ENCODE measurements around the gene PID1.

The PID1 gene

DNA sequence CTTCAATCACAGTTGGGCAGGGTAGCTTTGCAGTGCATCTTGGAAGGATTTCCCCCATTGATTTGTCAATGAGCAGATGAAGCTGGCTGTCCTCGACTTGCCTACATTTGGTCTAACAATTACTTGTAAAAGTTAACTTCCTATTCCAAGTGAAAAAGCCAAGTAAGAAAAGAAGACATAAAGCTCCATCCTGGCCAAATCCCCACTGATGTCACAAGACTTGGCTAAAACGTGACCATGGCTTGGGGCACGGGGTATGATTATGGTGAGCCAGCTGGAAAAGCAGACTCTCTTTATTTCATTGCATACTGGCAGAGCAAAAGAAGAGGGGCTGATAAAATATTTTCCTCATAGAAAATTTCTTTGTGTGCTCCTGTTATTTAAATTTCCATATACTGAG is 25.4 kb upstream of the PID1 start:
- Histone ChIP-seq H3K18ac (ENCODE audit: low read length) (no peak overlapping the region), H2BK12ac (ENCODE audit: low read length) (no peak overlapping the region), H3K79me2 (ENCODE audit: control insufficient read depth, insufficient read depth, low read length, poor library complexity) (no peaks in the 10 kb centered on the region), H2AK5ac (ENCODE audit: low read length) (no peak overlapping the region), H2BK5ac (ENCODE audit: low read depth, low read length, poor library complexity) (no peak overlapping the region), H4K8ac (ENCODE audit: low read depth, low read length) (no peak overlapping the region), H3K23ac (ENCODE audit: low read length) (no peak overlapping the region), H3K79me1 (ENCODE audit: low read length) (no peaks in the 10 kb centered on the region), H2AFZ (ENCODE audit: insufficient read depth, low read length, poor library complexity) (no peak overlapping the region), H3K27me3 (ENCODE audit: insufficient read depth, low read length) (no peaks in the 10 kb centered on the region), H3K4me3 (ENCODE audit: low read depth, low read length) (no peak overlapping the region), H3K4me2 (ENCODE audit: low read length) (no peak overlapping the region), H4K12ac (ENCODE audit: low read depth, low read length) (no peak overlapping the region), H3K9me3 (ENCODE audit: insufficient read depth, low read depth, low read length) (no peaks in the 10 kb centered on the region), H3K4me1 (ENCODE audit: control insufficient read depth in 1 of 2, insufficient read depth in 2 of 2, low read length in 2 of 2) (no peaks in the 10 kb centered on the region), H3K4ac (ENCODE audit: low read depth, low read length) (no peak overlapping the region), H3K9ac (ENCODE audit: low read length) (no peak overlapping the region), H3K27ac (ENCODE audit: low read depth, low read length) (no peak overlapping the region), H4K91ac (ENCODE audit: low read depth, low read length) (no peak overlapping the region), H3K36me3 (ENCODE audit: control insufficient read depth in 1 of 2, insufficient read depth in 2 of 2, low read length in 2 of 2) (no peaks in the 10 kb centered on the region), H3K14ac (ENCODE audit: low read length) (no peak overlapping the region), H2BK120ac (ENCODE audit: insufficient read depth, low read length, poor library complexity) (no peak overlapping the region)
- DNase-seq, result no peak
- no CpG with 5 or more reads among the region's 3 CpGs for WGBS (ENCODE audit: extremely low coverage, insufficient coverage, insufficient read length)

DNA sequence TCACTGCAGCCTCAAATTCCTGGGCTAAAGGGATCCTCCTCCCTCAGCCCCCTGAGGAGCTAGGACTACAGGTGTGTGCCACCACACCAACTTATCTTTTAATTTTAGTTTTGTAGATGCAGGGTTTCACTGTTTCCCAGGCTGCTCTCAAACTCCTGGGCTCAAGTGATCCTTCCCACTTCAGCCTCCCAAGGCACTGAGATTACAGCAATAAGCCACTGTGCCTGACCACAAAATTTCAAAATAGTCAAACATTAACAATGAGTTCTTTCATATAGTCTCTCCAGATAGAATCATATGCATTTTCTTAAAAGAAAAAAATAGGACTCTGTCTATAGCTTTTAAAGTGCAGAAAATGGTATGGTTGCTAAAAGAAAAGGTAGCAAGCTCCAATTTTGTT is 24.9 kb upstream of the PID1 start:
- H2BK120ac ChIP-seq (ENCODE audit: insufficient read depth, low read length, poor library complexity), result no peak overlapping the region
- no peak overlapping the region for H3K14ac ChIP-seq (ENCODE audit: low read length)
- no peak overlapping the region for H2AFZ ChIP-seq (ENCODE audit: insufficient read depth, low read length, poor library complexity)
- no peak overlapping the region for H3K4me2 ChIP-seq (ENCODE audit: low read length)
- no peak overlapping the region for H2BK5ac ChIP-seq (ENCODE audit: low read depth, low read length, poor library complexity)
- no peak overlapping the region for H4K91ac ChIP-seq (ENCODE audit: low read depth, low read length)
- H3K79me1 ChIP-seq (ENCODE audit: low read length), result no peaks in the 10 kb centered on the region
- no peak overlapping the region for H3K23ac ChIP-seq (ENCODE audit: low read length)
- no peak overlapping the region for H3K4ac ChIP-seq (ENCODE audit: low read depth, low read length)
- H3K9me3 ChIP-seq (ENCODE audit: insufficient read depth, low read depth, low read length), result no peaks in the 10 kb centered on the region
- H3K18ac ChIP-seq (ENCODE audit: low read length), result no peak overlapping the region
- no peaks in the 10 kb centered on the region for H3K27me3 ChIP-seq (ENCODE audit: insufficient read depth, low read length)
- DNase-seq, result no peak
- H4K8ac ChIP-seq (ENCODE audit: low read depth, low read length), result no peak overlapping the region
- H2AK5ac ChIP-seq (ENCODE audit: low read length), result no peak overlapping the region
- H2BK12ac ChIP-seq (ENCODE audit: low read length), result no peak overlapping the region
- H3K36me3 ChIP-seq (ENCODE audit: control insufficient read depth in 1 of 2, insufficient read depth in 2 of 2, low read length in 2 of 2), result no peaks in the 10 kb centered on the region
- no peak overlapping the region for H3K9ac ChIP-seq (ENCODE audit: low read length)
- H3K4me1 ChIP-seq (ENCODE audit: control insufficient read depth in 1 of 2, insufficient read depth in 2 of 2, low read length in 2 of 2), result no peaks in the 10 kb centered on the region
- H4K12ac ChIP-seq (ENCODE audit: low read depth, low read length), result no peak overlapping the region
- no peak overlapping the region for H3K27ac ChIP-seq (ENCODE audit: low read depth, low read length)
- no peaks in the 10 kb centered on the region for H3K79me2 ChIP-seq (ENCODE audit: control insufficient read depth, insufficient read depth, low read length, poor library complexity)
- no peak overlapping the region for H3K4me3 ChIP-seq (ENCODE audit: low read depth, low read length)

DNA sequence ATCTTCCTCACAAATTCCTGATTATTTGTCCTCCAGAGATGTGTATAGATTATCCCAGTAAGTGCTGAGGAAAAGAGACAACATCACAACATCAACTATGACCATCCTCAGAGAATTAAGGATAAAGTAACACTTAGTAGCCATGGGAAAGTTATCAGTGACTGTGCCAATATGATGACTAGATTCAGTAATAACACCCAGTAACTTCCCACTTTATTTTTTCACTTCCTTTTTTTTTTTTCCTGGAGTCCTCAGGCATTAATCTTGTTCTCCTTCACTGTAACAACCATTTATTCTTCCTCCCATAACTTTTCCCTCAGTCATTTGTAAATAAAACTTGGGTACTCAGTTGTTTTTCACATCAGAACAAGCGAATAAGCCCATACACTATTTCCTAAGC is 16.7 kb upstream of the PID1 start:
- H3K4me2 ChIP-seq (ENCODE audit: low read length), result no peak overlapping the region

DNA sequence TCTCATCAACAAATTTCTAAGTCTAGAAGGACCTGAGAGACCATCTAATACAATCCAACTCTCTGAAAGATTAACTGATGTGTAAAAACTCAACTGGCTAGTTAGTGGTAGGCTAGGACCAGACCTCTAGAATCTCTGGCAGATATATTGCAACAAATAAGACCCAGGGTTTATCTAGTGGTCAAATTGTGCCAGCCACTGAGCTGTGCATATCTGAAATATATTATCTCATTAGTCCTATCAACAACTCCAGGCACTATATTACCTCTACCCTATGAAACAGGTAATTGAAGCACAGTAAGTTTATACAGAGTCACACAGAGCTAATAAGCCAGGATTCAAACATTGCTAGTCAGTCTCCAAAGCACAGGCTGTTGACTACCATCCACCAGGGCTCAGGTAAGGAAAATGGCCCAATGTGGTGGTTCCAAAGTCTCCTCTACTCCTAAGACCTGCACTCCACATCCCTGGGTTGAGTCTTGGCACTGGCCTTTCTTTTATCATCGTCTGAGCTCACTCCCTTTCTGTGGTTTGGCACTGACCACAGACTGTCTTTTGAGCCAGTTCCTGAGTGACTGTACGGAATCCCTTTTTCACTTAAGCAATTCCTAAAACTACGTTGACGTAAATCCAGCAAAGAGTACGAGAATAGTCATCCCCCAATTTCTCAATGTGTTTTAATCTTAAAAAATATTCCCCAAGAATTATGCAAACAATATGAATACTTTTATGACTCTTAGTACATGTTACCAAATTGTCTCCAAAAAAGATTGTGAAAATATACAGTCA is 11.9 kb upstream of the PID1 start:
- H2BK12ac ChIP-seq (ENCODE audit: low read length), result no peak overlapping the region
- H4K8ac ChIP-seq (ENCODE audit: low read depth, low read length), result no peak overlapping the region
- no CpG with 5 or more reads among the region's 5 CpGs for WGBS (ENCODE audit: extremely low coverage, insufficient coverage, insufficient read length)
- H3K23ac ChIP-seq (ENCODE audit: low read length), result no peak overlapping the region
- H2BK120ac ChIP-seq (ENCODE audit: insufficient read depth, low read length, poor library complexity), result no peak overlapping the region
- no peak overlapping the region for H3K14ac ChIP-seq (ENCODE audit: low read length)
- no peak overlapping the region for H2BK5ac ChIP-seq (ENCODE audit: low read depth, low read length, poor library complexity)
- H3K36me3 ChIP-seq (ENCODE audit: control insufficient read depth in 1 of 2, insufficient read depth in 2 of 2, low read length in 2 of 2), result no peaks in the 10 kb centered on the region
- DNase-seq, result peak in 1 of 2 donors; percentile 44
- no peaks in the 10 kb centered on the region for H3K79me2 ChIP-seq (ENCODE audit: control insufficient read depth, insufficient read depth, low read length, poor library complexity)
- H3K4me3 ChIP-seq (ENCODE audit: low read depth, low read length), result no peak overlapping the region
- H3K4me1 ChIP-seq (ENCODE audit: control insufficient read depth in 1 of 2, insufficient read depth in 2 of 2, low read length in 2 of 2), result no peaks in the 10 kb centered on the region
- no peaks in the 10 kb centered on the region for H3K9me3 ChIP-seq (ENCODE audit: insufficient read depth, low read depth, low read length)
- H4K12ac ChIP-seq (ENCODE audit: low read depth, low read length), result no peak overlapping the region
- no peak overlapping the region for H2AK5ac ChIP-seq (ENCODE audit: low read length)
- H3K27ac ChIP-seq (ENCODE audit: low read depth, low read length), result no peak overlapping the region
- H3K27me3 ChIP-seq (ENCODE audit: insufficient read depth, low read length), result no peaks in the 10 kb centered on the region
- no peak overlapping the region for H3K4ac ChIP-seq (ENCODE audit: low read depth, low read length)
- H3K4me2 ChIP-seq (ENCODE audit: low read length), result no peak overlapping the region
- no peak overlapping the region for H2AFZ ChIP-seq (ENCODE audit: insufficient read depth, low read length, poor library complexity)
- no peak overlapping the region for H3K18ac ChIP-seq (ENCODE audit: low read length)
- H4K91ac ChIP-seq (ENCODE audit: low read depth, low read length), result no peak overlapping the region
- H3K79me1 ChIP-seq (ENCODE audit: low read length), result no peaks in the 10 kb centered on the region
- H3K9ac ChIP-seq (ENCODE audit: low read length), result no peak overlapping the region

More for the DNA sequence above, 16.7 kb upstream of the PID1 start:
- Histone ChIP-seq H3K79me1 (ENCODE audit: low read length) (no peaks in the 10 kb centered on the region), H2AFZ (ENCODE audit: insufficient read depth, low read length, poor library complexity) (no peak overlapping the region), H3K9me3 (ENCODE audit: insufficient read depth, low read depth, low read length) (no peaks in the 10 kb centered on the region), H2AK5ac (ENCODE audit: low read length) (no peak overlapping the region), H4K91ac (ENCODE audit: low read depth, low read length) (no peak overlapping the region), H3K79me2 (ENCODE audit: control insufficient read depth, insufficient read depth, low read length, poor library complexity) (no peaks in the 10 kb centered on the region), H2BK120ac (ENCODE audit: insufficient read depth, low read length, poor library complexity) (no peak overlapping the region), H3K27ac (ENCODE audit: low read depth, low read length) (no peak overlapping the region), H4K8ac (ENCODE audit: low read depth, low read length) (no peak overlapping the region), H3K4ac (ENCODE audit: low read depth, low read length) (no peak overlapping the region), H2BK12ac (ENCODE audit: low read length) (no peak overlapping the region), H3K9ac (ENCODE audit: low read length) (no peak overlapping the region), H3K23ac (ENCODE audit: low read length) (no peak overlapping the region), H2BK5ac (ENCODE audit: low read depth, low read length, poor library complexity) (no peak overlapping the region), H3K36me3 (ENCODE audit: control insufficient read depth in 1 of 2, insufficient read depth in 2 of 2, low read length in 2 of 2) (no peaks in the 10 kb centered on the region), H3K18ac (ENCODE audit: low read length) (no peak overlapping the region), H3K14ac (ENCODE audit: low read length) (no peak overlapping the region), H4K12ac (ENCODE audit: low read depth, low read length) (no peak overlapping the region), H3K4me1 (ENCODE audit: control insufficient read depth in 1 of 2, insufficient read depth in 2 of 2, low read length in 2 of 2) (no peaks in the 10 kb centered on the region), H3K27me3 (ENCODE audit: insufficient read depth, low read length) (no peaks in the 10 kb centered on the region), H3K4me3 (ENCODE audit: low read depth, low read length) (no peak overlapping the region)
- WGBS (ENCODE audit: extremely low coverage, insufficient coverage, insufficient read length), result no CpG with 5 or more reads among the region's 1 CpG
- peak in 1 of 2 donors; percentile 13 for DNase-seq
